ENCODE measurements around the gene ARHGEF25.

ARHGEF25 gene

GRCh38 chr12:57611827-57612710 is 834 bp downstream of the ARHGEF25 start:
- no peak for TF ChIP-seq CTCF (IDR thresholded peaks at IDR 0.05; ENCODE audit: extremely low read depth, insufficient read depth, missing control alignments)
- DNase-seq (ENCODE audit: low spot score), result peak; percentile 30
- in situ Hi-C loops (cut with MboI; ENCODE audit: low pct_unique_long_range_greater_than_20kb, low sequenced_read_pairs, unreplicated experiment), result no loop called here

- no peak for TF ChIP-seq CTCF (IDR thresholded peaks at IDR 0.05; ENCODE audit: extremely low read depth, insufficient read depth, missing control alignments)
- peak; percentile 21 for DNase-seq (ENCODE audit: low spot score)
- in situ Hi-C loops (cut with MboI; ENCODE audit: low pct_unique_long_range_greater_than_20kb, low sequenced_read_pairs, unreplicated experiment), result no loop called here
Measured at GRCh38 chr12:57612711-57613426, 1.6 kb downstream of the ARHGEF25 start.

GRCh38 chr12:57613427-57614109 is 2.3 kb downstream of the ARHGEF25 start:
- TF ChIP-seq CTCF (IDR thresholded peaks at IDR 0.05; ENCODE audit: extremely low read depth, insufficient read depth, missing control alignments), result no peak
- DNase-seq (ENCODE audit: low spot score), result peak; percentile 12
- in situ Hi-C loops (cut with MboI; ENCODE audit: low pct_unique_long_range_greater_than_20kb, low sequenced_read_pairs, unreplicated experiment), result no loop called here

- no peak for TF ChIP-seq CTCF (IDR thresholded peaks at IDR 0.05; ENCODE audit: extremely low read depth, insufficient read depth, missing control alignments)
- in situ Hi-C loops (cut with MboI; ENCODE audit: low pct_unique_long_range_greater_than_20kb, low sequenced_read_pairs, unreplicated experiment), result no loop called here
- DNase-seq (ENCODE audit: low spot score), result peak; percentile 89
Measured at GRCh38 chr12:57614178-57614947, 3.1 kb downstream of the ARHGEF25 start.

- in situ Hi-C loops (cut with MboI; ENCODE audit: low pct_unique_long_range_greater_than_20kb, low sequenced_read_pairs, unreplicated experiment), result no loop called here
- no peak for TF ChIP-seq CTCF (IDR thresholded peaks at IDR 0.05; ENCODE audit: extremely low read depth, insufficient read depth, missing control alignments)
- no peak for DNase-seq (ENCODE audit: low spot score)
Measured at GRCh38 chr12:57614948-57615500, 3.8 kb downstream of the ARHGEF25 start.

All from GM13977 (cell line).